ENCODE measurements around the gene COL19A1.
A peak's percentile ranks its signal among the peaks of the same experiment; 100 is the strongest.
"Not testable (repeated sequence)": the region's sequence is repeated elsewhere in the genome, so short reads cannot be mapped to it uniquely, and the experiment has no call there.

The COL19A1 gene

GRCh38 chr6:69866351-69866769 lies at the start of gene COL19A1:
COL19A1 (plus strand) TSS chr6:69866556; CDS start chr6:69879568, 13,012 bp downstream.
- DNase-seq = no peak

DNA sequence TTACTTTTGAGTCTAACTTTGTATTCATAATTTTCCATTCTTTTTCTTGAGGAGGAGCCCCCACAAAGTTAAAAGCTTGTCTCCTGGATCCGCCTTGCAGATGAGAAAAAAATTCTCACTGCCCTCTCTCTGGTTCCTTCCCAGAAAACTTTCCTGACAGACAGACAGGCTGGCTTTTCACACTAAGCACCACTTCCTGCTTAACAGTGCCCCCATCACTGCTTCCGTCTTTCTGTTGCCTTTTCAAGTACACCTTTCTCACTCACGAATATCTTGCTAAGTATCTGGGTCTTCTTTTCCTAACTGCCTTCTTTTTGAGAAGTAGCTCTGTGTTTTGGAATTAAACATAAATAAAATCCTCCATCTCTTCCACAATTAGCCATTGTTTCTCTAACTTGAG lies 49.8 kb upstream of the COL19A1 start:
- no peak for DNase-seq

DNA sequence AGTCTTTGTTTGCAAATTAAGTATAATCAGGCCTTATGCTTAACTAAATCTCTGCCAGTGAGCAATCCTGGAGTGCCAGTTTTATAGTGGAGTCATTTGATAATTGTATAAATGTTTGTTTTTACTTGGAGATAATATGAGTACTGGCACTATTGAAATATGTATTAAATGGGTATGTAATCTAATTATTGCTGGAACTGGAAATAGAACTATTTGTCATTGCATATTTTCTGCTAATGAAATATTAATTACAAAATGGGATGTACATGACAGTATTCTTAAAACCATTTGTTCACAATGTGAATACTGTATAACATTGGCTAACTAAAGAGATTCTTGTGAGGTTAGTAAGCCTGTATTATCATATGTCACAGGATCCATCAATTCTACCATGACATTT lies 49.0 kb upstream of the COL19A1 start:
- DNase-seq = no peak

DNA sequence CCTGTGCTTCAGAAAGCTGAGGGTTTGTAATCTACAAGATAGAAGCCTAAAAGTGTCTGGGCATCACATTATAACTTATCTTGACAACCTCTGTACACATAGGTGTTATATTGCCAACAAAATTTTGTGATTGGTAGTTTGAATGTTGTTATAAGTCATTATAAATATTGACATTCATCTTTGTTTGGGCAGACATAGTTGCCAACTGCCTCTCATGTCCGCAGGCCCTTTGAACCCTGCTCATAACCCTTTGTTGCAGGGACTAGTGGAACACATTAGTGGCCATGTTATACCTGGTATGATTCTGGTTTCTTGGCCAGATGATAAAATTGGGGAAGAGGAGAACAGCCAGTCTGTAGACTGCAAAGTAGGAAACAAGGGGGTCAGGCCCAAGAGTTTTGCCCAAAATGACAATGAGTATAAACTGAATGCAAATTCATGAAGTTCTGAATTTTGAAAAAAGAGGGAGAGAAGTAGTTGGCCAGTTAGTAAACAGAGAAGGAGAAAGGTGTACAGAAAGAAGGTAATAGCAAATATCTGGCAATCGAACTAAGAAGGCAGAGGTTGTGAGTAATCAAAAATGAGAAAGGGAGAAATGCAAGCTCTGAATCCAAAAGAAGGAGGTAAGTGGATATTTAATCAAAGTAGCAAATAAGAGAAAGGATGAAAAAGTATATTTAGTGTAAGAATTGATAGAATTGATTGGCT lies 48.0 kb upstream of the COL19A1 start:
- no peak for DNase-seq

DNA sequence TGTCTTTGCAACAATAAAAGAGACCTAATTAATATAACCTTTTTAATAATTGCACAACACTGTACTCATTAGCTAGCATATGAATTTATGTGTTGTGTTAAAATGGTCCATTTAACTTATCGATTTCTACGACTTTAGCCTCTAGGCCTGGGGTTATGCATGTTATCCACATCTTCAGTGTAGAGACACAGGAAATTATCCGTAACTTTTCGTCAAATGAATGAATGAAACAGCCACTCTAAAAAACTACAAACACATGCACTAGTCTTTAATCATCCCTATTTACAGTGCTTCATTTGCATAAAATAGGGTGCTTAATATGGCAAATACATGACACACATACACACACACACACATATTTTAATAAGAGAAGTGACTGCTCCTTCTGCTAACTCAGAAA lies 47.2 kb upstream of the COL19A1 start:
- DNase-seq = no peak

GRCh38 chr6:69820018-69820417 lies 46.3 kb upstream of the COL19A1 start:
- DNase-seq = no peak

GRCh38 chr6:69820438-69820837 lies 45.9 kb upstream of the COL19A1 start:
- no peak for DNase-seq

GRCh38 chr6:69824355-69824754 lies 42.0 kb upstream of the COL19A1 start:
- DNase-seq = not testable (repeated sequence)

DNA sequence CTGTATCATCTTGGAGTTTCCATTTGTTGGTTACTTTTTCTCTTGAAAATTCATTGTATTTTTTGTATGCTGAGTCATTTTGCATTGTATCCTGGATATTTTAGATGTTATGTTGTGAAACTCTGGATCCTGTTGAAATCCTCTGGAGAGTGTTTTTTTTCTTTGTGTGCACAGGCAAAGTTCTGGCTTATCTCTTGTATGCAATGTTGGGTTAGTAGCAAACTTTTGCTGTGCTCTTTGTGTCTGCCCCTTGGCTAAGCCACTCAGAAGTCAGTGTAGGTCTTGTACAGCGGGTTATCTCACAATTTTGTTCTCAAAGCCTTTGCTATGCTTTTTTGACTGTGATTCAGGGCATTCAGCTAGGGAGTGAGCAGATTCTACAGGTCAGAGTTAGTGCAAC lies 40.5 kb upstream of the COL19A1 start:
- no peak for DNase-seq

DNA sequence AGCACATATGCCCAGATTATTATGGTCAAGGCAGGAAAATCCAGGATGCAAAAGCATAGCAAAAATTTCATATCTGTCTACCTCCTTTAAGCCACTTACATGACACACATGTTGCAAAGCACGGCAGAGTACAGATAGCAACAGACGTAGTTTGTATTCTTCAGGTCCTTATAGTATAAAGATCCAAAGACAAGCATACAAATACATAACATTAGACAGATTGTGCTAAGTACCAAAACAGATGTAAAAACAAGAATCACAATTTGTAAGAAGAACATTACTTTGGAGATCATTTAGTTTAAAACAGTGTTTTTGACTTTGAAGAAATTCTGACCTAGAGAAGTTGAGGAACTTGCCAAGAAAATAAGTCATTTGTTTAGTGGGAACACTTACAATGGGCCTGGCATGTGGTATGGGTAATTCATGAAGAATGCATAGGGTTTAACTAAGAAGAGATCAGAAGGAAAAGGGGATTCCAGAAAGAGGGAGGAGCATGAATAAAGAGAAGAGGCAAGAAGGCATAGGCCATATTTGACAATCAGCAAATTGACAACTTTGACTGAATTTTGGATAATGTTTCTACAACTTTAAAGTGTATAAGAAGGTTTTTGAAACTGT lies 39.0 kb upstream of the COL19A1 start:
- no peak for DNase-seq

DNA sequence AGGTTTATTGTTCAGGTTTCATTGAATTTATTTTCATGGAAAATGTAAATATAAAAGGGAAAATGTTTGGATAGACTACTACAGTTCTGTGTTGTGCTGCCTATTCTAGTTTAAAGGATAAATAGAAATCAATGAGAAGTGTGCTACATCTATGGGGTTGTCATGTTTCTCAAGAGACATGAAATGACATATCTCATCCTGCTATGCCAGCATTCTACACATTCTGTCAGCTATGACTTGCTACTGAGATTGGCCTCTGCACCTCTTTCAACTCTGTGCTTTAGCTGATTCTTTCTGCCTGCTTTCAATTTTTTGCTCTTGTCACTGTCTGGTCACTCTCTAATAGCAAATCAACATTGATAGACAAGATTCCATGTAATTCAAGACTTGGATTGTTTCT lies 33.8 kb upstream of the COL19A1 start:
- DNase-seq = no peak

GRCh38 chr6:69835414-69836179 lies 30.8 kb upstream of the COL19A1 start:
- DNase-seq = peak; percentile 44 to 71

- no peak for DNase-seq
Measured at GRCh38 chr6:69841862-69842261, 24.5 kb upstream of the COL19A1 start.

DNA sequence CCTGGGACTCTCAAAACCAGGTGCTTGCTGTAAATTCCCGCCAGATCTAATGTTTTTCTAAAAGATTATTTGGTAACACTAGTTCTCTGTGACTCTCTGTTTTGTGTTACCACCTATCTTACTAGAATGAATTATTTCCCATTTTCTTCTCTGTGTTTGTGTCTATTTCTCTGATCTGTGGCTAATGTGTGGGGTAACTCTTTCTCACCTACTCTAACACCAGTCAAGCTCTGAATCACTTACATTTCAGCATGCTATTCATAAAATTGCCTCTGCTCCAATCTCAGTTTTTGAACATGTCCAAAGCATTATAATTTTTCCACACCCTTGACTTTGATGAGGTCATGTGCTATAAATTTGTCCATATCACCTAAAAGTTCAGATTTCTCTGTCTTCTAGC lies 23.2 kb upstream of the COL19A1 start:
- DNase-seq = no peak

- DNase-seq = no peak
Measured at GRCh38 chr6:69846312-69846711, 20.0 kb upstream of the COL19A1 start.

DNA sequence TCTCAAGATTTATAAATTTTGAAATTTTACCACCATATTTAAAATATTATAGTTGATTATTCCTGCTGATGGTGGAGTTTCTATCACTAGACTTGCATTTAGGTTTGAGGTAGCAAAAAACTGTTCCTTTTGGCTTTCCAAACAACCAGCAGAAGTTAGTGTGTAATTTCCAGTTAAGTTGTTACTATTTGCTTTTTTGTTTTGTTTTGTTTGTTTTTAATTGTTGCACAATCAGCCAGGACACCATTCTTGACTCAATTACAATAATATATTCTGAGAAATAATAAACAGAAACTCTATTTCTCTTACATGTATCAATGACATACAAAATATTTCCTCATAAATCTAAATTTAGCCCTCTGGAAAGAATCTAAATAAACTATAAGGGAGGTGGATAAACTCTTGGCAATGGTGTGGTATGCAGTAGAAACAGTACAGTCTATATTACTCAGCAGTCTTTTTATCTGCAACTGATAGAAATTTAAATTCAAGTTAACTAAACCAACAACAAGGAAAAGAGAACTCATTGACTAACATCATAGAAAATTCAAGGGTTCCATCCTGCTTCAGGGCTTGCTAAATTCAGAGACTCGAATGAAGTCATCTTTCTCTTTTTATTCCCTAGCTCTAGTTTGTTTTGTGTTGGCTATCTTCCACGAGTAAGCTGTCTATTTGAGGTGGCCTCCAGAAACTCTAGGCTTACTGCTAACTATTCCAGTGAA lies 19.4 kb upstream of the COL19A1 start:
- no peak for DNase-seq

DNA sequence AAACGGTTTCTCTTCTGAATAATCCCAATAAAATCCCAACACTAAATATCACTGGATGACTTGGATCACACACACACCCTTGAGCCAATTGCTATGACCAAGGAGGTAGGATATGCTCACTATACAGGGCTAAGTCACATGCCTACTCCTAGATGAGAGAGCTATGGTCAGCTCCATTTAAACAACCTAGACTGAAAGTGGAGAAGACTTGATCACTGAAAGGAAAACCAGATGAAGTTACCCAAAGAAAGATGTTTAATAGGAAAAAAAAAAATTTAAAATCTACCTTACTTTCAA lies 18.9 kb upstream of the COL19A1 start:
- DNase-seq = no peak

DNA sequence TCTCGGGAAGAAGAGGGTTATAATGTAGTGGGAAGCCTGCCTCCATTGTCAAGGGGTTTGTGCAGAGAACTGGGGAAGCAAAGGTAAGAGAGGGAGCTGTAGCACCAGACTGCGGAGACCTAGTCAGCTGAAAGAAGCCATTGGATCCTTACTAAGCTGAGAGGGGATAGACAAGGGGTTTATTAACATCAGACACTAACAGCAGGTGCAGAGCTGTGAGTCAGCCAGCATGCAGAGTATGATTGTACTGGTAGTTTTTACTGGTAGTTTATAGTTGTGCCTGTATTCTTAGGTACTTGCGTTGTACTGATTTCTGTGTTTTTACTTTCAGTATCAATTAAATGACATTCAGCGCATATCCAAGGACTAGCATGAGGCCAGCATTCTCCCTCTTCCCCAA lies 17.8 kb upstream of the COL19A1 start:
- no peak for DNase-seq

GRCh38 chr6:69852706-69853105 lies 13.7 kb upstream of the COL19A1 start:
- DNase-seq = no peak

- no peak for DNase-seq
Measured at GRCh38 chr6:69861986-69862385, 4.4 kb upstream of the COL19A1 start.

GRCh38 chr6:69863766-69864165 lies 2.6 kb upstream of the COL19A1 start:
- no peak for DNase-seq

DNA sequence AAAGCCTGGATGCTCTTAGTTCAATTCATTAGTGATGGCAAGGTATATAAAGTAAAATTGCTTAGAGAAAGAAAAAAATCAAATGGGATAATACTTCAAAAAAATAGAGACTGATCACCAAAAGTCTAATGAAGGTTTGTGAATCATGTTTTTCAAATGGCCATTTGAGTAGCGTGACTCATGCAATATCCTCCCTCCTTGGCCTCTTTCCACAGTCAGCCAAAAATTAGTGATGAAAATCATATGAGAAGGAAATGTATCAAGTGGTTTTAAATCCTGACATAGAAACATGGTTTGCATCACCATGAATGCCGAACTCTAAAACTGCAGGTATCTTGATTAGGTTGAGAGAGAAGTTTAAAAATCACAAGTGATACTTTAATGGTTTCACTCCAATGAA lies 1.2 kb upstream of the COL19A1 start:
- no peak for DNase-seq

DNA sequence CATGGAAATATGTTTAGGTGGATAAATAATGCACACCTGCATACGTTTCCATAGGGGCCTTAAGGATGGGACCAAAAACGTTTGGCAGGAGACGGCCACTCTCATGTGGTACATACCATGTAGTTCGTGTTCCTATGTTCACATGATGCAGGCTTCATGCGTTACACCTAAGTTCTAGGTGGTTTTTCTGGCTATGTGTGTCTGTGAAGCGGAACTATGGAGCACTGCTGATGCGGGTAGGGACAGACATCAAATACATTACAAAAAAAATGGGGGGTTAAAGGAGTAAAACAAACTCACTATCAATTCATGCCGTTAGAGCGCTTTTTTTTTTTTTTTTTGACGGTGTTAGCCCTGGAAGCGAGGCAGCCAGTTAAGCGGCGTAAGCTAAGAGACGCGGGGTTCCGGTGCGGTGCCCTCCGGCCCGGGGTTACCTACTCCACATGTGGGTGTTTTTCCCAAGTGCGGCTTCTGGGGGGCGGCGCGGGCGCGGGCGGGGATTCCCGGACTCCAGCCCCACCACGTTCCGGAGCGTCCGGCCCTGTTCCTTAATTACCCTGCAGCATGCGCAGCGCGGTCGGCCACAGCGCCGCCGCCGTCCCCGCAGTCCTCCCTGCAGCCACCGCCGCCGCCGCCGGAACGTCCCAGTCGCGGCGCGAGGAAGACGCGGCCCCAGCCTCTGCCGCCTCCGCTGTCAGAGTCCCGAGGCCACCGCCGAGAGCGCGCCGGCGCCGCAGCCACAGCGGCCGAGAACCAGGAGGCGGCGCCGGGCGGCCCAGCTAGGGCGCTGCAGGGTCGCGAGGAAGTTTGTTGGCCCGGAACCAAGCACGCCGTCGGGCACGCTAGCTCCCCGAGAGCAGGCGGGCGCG lies 648 bp downstream of the COL19A1 start:
- peak; percentile 45 to 46 for DNase-seq

Data from inflammatory macrophage treated with lipopolysaccharide for 1 hour (primary cell).